ENCODE results near the gene BCL7C.

BCL7C gene

GRCh38 chr16:30937692-30938091, 43.8 kb upstream of the BCL7C start:
- TF ChIP-seq CTCF (conservative IDR thresholded peaks at IDR 0.05; ENCODE audit: low read depth, low read length), result no peak
- no peak overlapping the region for H3K9ac ChIP-seq
- H3K4me2 ChIP-seq, result no peak overlapping the region
- no peaks in the 10 kb centered on the region for H3K27me3 ChIP-seq (ENCODE audit: insufficient read depth, low read depth)
- H3K4me3 ChIP-seq (IDR thresholded peaks at IDR 0.05; ENCODE audit: insufficient read depth, low read depth, low read length), result no peak overlapping the region
- H2AFZ ChIP-seq (ENCODE audit: low read depth), result no peak overlapping the region
- H4K20me1 ChIP-seq (ENCODE audit: insufficient read depth), result no peaks in the 10 kb centered on the region
- H3K27ac ChIP-seq, result no peak overlapping the region
- H3K4me1 ChIP-seq (ENCODE audit: low read depth, poor library complexity, severe bottlenecking), result peaks cover 19% of the 10 kb centered on the region
- no peaks in the 10 kb centered on the region; the same call in 1 of the 2 replicates for H3K36me3 ChIP-seq (ENCODE audit: insufficient read depth)
- no peaks in the 10 kb centered on the region for H3K79me2 ChIP-seq (ENCODE audit: insufficient read depth, low read depth)

- H3K4me3 ChIP-seq (IDR thresholded peaks at IDR 0.05; ENCODE audit: insufficient read depth, low read depth, low read length), result no peak overlapping the region
- peak; percentile 79 for TF ChIP-seq CTCF (conservative IDR thresholded peaks at IDR 0.05; ENCODE audit: low read depth, low read length)
- H3K27me3 ChIP-seq (ENCODE audit: insufficient read depth, low read depth), result no peaks in the 10 kb centered on the region
- H3K4me1 ChIP-seq (ENCODE audit: low read depth, poor library complexity, severe bottlenecking), result no peaks in the 10 kb centered on the region
- no peak overlapping the region for H2AFZ ChIP-seq (ENCODE audit: low read depth)
- H3K36me3 ChIP-seq (ENCODE audit: insufficient read depth), result no peaks in the 10 kb centered on the region; the same call in 1 of the 2 replicates
- H3K4me2 ChIP-seq, result no peak overlapping the region
- H3K9ac ChIP-seq, result no peak overlapping the region
- H4K20me1 ChIP-seq (ENCODE audit: insufficient read depth), result no peaks in the 10 kb centered on the region
- H3K27ac ChIP-seq, result no peak overlapping the region
- H3K79me2 ChIP-seq (ENCODE audit: insufficient read depth, low read depth), result no peaks in the 10 kb centered on the region
These were observed 41.1 kb upstream of the BCL7C start for GRCh38 chr16:30934827-30935557.

GRCh38 chr16:30931068-30931650, 37.3 kb upstream of the BCL7C start:
- no peak overlapping the region for H3K9ac ChIP-seq
- H3K27me3 ChIP-seq (ENCODE audit: insufficient read depth, low read depth), result no peaks in the 10 kb centered on the region
- H3K79me2 ChIP-seq (ENCODE audit: insufficient read depth, low read depth), result no peaks in the 10 kb centered on the region
- no peak overlapping the region for H3K4me3 ChIP-seq (IDR thresholded peaks at IDR 0.05; ENCODE audit: insufficient read depth, low read depth, low read length)
- no peak overlapping the region for H2AFZ ChIP-seq (ENCODE audit: low read depth)
- no peak for TF ChIP-seq CTCF (conservative IDR thresholded peaks at IDR 0.05; ENCODE audit: low read depth, low read length)
- H4K20me1 ChIP-seq (ENCODE audit: insufficient read depth), result no peaks in the 10 kb centered on the region
- H3K27ac ChIP-seq, result no peak overlapping the region
- H3K4me1 ChIP-seq (ENCODE audit: low read depth, poor library complexity, severe bottlenecking), result no peaks in the 10 kb centered on the region
- H3K4me2 ChIP-seq, result no peak overlapping the region
- no peaks in the 10 kb centered on the region; the same call in 1 of the 2 replicates for H3K36me3 ChIP-seq (ENCODE audit: insufficient read depth)

- Histone ChIP-seq H3K4me2 (no peak overlapping the region), H3K27me3 (ENCODE audit: insufficient read depth, low read depth) (no peaks in the 10 kb centered on the region), H3K27ac (no peak overlapping the region), H3K36me3 (ENCODE audit: insufficient read depth) (no peaks in the 10 kb centered on the region; the same call in 1 of the 2 replicates), H3K79me2 (ENCODE audit: insufficient read depth, low read depth) (no peaks in the 10 kb centered on the region), H3K4me1 (ENCODE audit: low read depth, poor library complexity, severe bottlenecking) (no peaks in the 10 kb centered on the region), H3K4me3 (IDR thresholded peaks at IDR 0.05; ENCODE audit: insufficient read depth, low read depth, low read length) (no peak overlapping the region), H4K20me1 (ENCODE audit: insufficient read depth) (no peaks in the 10 kb centered on the region), H2AFZ (ENCODE audit: low read depth) (no peak overlapping the region), H3K9ac (no peak overlapping the region)
- TF ChIP-seq CTCF (conservative IDR thresholded peaks at IDR 0.05; ENCODE audit: low read depth, low read length), result no peak
These were observed 36.3 kb upstream of the BCL7C start for GRCh38 chr16:30930160-30930571.
